ENCODE data around the gene SMCHD1. TPM values are rescaled to one million over a fixed set of nuclear protein-coding genes. Genes with fewer than 3 reads are reported as not detected.

SMCHD1 gene
- 45.5 and 46.3 TPM in 2 replicates for total RNA-seq (2014; rRNA removed; shearing (Covaris generic))
- 30.0 and 46.3 TPM in 2 replicates for polyA plus RNA-seq (2014; cell fraction: nucleus; rRNA removed)

DNA sequence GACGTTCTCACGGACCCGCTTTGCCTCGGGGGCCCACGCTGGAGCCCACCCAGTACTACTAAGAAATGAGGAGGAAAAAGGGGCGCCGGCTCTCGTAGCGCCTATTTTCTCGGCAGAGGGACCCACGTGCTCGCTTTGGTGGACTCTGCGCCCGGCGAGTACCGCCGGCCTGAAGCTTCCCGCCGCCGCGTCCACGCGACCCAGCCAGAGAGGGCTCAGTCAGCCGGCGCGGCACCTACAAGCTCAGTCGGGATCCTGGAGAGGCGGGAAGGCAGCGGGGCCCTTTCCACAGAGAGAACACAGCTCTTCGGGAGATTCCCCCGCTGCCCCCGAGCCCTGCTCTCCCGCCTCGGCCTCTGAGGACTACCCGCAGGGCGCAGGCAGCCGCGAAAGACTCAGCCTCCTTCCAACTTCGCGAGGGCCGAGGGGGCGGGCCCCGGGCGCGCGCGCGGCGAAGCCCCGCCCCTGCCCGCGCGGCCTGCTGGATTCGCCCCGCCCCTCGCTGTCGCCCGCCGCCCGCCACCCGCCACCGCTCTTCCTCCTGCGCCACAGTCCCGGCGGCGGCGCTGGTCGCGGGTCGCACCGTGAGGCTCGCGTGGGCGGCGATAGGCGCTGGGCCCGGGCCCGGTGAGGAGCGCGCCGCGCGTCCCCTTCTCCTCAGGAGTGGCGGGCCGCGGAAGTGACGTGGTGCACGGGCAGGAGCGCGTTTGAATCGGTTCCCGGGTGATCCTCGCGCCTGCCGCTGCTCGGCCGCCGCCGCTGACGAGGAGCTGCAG lies at the start of gene SMCHD1:
Gene SMCHD1 (plus strand): TSS at position 549 of the 776 bp plus-strand sequence. CDS start 350 bp downstream, outside the sequence.
- peak; percentile 70 for DNase-seq (ENCODE audit: extremely low read depth, low read depth)

DNA sequence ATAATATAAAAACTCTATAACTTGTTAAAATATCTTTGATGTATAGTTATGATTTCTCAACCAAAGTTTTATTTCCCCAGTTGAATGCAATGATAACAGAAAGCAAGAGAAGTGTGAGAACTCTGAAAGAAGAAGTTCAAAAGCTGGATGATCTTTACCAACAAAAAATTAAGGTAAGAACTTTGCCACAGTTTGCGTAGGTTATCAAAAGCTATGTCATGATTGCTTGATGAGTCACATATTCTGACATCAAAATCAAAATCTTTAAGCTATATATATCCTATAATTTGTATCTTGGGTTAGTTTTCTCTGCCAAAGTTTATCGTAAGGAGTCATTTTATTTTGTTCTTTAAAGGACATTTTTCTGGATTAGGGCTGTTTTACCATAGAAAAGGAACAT lies 49.2 kb upstream of the SMCHD1 start:
- DNase-seq (ENCODE audit: extremely low read depth, low read depth): no peak

DNA sequence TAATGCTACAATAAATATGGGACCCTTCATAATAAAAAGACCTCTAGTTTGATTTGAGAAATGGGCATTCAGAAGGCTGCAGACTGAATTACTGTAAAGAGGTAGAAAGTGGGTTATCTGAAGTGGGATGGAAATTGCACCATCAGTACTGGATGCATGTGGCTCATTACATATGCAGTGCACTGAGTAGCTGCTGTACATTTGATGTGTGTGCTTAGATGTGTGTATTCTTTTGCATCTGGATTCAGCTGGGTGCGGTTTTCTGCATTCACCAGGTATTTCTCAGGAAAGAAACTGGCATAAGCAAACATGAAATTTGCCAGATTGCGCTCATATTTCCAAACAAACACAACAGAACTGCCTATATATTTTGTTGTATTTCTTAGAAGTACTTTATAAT lies 45.9 kb upstream of the SMCHD1 start:
- DNase-seq (ENCODE audit: extremely low read depth, low read depth): no peak

DNA sequence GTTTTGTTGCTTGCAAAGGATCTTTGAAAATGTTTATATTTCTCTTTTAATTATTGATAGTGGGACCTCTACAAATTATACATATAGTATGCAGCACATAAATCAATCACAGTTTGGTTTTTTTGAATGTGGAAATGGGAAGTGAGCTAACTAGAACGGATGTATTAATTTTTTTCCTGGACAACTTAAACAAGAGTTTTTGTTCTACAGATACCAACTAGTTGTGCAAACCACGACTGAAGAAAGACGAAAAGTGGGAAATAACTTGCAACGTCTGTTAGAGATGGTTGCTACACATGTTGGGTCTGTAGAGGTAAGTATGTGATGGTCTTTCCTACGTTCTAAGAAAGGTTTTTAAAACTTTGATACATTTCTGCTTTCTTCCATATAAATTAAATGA lies 45.0 kb upstream of the SMCHD1 start:
- DNase-seq (ENCODE audit: extremely low read depth, low read depth): no peak

DNA sequence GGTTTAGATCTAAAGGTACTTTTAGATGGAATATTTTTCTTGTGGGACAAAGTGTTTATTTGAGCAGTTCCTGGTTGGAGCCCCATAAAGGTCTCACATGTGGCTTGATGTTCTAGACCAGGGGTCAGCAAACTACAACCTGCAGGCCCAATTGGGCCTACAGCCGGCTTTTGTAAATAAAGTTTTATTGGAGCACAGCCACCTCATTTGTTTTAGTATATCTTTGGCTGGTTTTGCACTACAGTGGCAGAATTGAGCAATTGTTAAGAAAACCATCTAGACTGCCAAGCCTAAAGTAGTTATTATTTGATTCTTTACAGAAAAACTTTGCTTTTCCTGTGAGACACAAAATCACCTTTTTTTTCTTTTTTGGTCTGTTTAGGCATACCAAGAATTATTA lies 42.5 kb upstream of the SMCHD1 start:
- no peak for DNase-seq (ENCODE audit: extremely low read depth, low read depth)

DNA sequence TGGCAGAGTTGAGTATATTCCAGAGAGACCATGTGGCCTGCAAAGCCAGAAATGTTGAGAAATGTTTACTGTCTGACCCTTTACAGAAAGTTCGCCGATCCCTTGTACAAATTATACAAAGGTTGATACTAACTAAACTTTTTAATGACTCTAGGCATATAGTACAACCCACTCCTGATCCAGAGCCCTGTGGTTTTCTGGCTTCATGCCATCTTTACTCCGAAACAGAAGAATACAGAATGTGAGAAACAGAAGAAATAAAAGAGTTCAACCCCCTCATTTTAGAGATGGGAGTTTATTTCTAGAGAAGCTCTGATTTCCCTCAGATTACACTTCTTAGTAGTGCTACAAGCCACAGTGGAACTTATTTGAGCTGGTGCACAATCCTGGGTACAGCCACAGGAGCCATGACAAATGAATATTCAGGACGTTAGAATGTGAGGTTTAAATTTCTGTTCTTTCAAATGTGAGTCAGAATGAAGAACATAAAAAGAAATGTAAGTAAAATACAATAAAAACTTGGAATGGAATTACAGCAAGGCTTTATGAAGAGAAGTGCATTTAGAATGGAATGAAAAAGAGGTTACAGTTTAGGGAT lies 38.0 kb upstream of the SMCHD1 start:
- no peak for DNase-seq (ENCODE audit: extremely low read depth, low read depth)

DNA sequence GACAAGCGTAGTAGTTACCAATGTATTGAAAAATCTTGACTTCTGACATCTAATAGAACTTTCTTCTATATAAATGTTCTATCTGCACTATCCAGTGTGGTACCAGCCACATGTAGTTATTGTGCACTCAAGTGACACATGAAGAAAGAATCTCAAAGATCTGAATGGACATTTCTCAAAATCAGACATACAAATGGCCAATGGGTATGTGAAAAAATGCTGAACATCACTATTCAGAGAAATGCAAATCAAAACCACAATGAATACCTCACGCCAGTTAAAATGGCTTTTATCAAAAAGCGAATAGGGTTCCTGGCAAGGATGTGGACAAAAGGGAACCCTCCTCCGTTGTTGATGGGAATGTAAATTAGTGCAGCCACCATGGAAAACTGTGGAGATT lies 37.5 kb upstream of the SMCHD1 start:
- no peak for DNase-seq (ENCODE audit: extremely low read depth, low read depth)

DNA sequence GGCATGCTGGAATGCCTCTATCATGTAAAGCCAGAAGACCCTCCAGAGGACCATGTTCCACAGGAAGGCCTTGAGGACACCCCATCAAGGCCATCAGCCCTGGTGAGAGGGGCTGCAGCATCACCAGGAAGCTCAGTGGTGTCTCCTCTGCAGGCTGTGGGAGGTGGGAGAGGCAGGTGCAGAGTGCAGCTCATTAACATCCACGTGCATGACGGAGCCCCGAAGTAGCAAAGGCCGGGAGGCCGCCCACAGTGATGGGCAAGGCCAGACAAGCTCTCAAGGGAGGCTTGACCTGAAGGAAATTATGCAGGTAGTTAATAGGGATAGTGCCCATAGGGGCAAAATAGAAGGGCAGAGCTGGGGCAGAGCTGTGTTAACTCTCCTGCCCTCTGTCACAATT lies 30.3 kb upstream of the SMCHD1 start:
- DNase-seq (ENCODE audit: extremely low read depth, low read depth): no peak

DNA sequence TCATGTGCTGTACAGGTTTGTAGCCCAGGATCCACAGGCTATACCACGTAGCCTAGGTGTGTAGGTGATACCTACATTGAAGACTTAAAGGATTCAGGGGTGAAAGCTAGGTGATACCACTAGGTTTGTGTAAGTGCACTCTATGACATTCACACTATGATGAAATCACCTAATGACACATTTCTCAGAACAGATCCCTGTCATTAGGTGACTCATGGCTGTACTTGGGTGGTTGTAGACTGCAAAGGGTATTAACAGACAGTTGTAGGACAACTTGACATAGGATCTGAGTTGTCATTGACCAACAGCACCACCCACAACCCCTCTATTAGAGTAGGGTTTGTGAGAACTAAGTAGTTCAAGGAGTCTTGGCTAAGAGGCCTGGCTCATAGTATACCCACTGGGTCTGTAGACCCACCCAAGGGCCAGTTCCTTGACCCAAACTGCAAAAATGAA lies 27.7 kb upstream of the SMCHD1 start:
- no peak for DNase-seq (ENCODE audit: extremely low read depth, low read depth)

DNA sequence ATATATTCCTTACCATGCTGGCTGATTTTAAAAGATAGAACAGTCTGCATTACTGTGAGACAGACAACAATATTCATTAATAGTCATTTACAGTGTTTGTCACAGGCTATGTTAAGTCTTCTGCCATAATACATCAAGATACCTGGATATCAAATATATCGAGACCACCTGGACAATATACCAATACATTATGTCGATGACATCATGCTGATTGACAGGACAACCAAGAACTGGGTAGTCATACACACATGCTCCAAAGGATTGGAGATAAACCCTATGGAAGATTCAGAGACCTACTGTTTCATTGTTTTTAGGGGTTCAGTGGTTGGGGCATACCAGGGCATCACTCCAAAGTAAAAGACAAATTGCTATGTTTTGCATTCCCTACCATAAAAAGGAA lies 26.5 kb upstream of the SMCHD1 start:
- no peak for DNase-seq (ENCODE audit: extremely low read depth, low read depth)

DNA sequence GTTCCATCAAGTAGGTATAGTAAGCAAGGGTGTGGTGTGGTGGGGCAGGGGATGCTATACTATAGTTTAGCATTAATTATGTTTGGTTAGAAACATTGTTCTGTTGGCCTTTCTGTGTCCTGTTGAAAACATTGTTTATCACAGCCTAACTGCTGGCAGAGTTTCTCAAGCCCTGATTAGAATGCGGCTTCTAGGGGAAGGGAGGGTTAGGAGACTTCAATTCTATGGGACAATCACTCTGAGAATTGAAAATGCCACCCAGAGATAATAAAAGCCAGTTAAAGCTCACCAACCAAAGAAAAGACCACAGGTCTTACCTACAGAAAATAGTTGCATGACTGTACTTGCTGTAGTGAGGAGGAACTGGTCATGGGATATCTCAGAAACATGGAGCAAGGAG lies 19.9 kb upstream of the SMCHD1 start:
- no peak for DNase-seq (ENCODE audit: extremely low read depth, low read depth)

DNA sequence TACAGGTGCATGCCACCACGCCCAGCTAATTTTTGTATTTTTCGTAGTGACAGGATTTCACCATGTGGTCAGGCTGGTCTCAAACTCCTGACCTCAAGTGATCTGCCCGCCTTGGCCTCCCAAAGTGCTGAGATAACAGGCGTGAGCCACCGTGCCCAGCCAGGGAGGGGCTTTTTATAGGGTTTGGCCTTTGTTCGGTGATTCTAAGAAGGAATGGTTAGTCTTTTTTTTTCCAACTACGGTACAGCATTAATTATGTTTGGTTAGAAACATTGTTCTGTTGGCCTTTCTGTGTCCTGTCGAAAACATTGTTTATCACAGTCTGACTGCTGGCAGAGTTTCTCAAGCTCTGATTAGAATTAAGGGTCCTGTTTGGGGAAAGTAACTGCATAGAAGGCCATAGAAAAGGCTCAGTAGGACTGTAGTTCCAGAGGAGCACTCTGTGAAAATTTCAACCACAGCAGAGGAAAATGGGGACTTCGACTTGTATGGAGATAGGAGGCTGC lies 19.3 kb upstream of the SMCHD1 start:
- no peak for DNase-seq (ENCODE audit: extremely low read depth, low read depth)

DNA sequence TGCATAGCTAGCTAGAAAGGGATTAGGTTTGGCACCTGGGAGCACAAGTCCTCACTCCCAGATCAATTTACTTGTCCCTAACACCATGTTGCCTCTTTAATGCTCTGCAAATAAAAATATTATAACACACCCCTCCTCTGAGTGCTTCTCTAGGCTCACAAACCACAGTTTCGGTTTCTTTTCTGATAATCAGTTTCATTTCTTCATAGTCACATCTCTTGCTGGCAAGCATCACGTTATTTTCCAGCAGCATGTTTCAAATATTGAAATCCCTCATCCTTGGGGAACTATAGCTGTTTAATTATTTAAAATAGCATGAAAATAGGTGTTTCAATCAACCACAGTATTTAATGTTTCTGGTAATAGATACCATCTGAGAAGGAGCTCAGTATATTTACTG lies 13.9 kb upstream of the SMCHD1 start:
- DNase-seq (ENCODE audit: extremely low read depth, low read depth): no peak

DNA sequence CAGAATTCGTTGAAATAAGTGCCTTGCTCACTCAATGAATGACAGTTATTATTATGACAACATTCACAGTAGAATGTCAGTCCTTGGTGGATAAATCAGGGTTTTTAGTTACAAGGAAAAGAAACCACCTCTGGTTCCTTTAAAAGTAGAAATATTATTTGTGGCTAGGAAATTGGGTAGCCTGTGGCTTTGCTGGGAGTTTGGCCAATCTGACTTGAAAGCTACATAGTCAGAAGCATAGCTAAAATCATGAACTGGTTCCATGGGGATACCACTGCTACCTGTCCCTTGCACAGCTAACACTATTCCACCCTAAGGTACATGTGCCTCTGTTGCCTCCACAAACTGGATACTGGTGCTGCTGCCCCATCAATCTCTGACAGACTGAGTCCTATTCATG lies 12.8 kb upstream of the SMCHD1 start:
- no peak for DNase-seq (ENCODE audit: extremely low read depth, low read depth)

DNA sequence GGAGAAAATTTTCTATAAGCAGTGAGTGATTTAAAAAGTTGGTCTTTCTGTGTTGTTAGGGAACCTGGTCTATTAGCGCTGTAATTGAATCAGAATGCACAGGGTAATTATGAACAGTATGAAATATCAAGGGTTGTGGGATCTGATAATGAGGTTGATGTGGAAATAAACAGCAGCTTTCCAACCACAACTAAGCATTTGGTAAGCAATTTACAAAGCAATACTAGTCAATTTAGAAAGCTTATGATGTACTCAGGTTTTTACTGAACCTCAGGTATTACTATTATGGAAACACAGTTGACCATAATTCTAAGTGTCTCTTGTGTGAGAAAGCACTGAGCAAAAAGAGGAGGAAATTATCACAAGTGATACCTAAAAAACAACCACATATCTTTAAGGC lies 11.0 kb upstream of the SMCHD1 start:
- DNase-seq (ENCODE audit: extremely low read depth, low read depth): no peak

DNA sequence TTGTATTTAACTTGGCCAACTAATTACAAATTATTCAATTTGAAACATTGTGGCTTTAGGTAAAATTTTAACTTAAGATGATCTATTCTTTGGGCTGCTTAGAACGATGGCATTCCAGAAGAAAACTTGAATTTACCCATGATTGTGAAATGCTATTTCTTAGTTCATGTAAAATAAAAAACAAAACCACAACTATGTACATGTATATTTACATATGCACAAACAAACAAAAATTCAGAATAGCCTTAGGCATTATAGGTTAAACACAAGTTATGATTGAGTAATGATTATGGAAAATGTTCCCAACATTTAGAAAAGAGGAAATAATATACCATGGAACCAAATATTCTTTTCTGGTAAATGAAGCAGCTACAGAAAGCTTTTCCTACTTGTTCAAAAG lies 3.5 kb upstream of the SMCHD1 start:
- no peak for DNase-seq (ENCODE audit: extremely low read depth, low read depth)

DNA sequence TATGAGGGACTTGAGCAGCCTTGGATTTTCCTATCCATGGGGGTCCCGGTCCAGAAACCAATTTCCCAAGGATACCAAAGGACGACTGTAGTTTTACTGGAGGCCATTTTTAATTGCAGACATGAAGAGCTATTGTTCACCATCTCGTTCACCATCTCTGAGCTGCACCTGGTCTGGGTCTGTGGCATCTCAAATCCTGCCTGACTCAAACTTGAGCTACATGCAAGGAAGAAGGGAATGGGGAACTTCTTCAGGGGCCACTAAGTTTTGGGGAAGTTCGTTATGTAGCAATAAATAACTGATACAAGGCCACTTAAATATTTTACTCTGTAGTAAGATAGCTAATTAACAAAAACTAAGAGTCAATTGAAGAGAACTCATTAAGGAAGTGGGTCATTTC lies 2.1 kb upstream of the SMCHD1 start:
- DNase-seq (ENCODE audit: extremely low read depth, low read depth): no peak

DNA sequence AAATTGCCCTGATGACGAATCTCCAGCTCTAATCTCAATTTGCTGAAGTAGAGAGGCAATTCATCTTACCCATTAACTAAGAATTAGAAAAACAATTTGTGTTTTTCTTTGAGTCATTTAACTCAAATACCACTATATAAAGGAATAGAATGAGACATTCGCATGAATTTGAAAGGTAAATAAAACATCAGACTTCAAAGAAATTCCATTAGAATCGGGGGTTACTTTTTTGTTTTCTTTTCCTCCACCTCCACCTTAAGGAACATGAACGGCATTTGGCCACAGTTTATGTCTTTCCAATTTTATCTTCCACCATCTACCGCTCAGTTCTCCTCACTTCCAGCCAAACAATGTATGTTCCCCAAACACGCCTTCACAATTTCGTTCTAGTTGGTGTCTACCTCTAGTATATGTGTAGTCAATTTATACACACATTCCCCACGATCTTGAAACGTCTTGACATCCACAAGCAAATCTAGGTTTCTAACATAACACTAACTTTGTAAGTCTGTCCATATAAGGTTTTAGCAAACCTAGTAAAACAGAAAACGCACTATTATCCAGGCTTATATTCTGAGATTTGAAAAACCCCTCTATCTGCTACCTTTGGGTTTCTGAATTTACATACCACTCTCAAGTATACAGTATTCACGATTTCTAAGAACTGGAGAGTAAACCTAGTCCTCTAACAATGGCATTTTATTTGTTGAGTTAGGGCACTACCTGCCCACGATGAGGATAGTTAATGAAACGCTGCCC lies 1.2 kb upstream of the SMCHD1 start:
- DNase-seq (ENCODE audit: extremely low read depth, low read depth): no peak

DNA sequence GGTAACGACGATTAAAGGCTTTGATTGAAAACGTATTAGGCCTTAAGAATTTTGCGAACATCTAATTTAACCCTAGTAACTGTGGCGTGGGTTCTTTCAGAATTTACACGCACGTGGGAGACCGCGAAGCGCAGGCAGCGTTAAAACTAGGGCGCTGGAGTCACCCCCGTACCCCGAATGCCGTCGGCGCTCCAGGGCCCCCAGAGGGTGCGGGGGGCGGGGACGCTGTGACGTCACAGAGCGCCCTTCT lies 673 bp upstream of the SMCHD1 start:
- DNase-seq (ENCODE audit: extremely low read depth, low read depth): no peak

DNA sequence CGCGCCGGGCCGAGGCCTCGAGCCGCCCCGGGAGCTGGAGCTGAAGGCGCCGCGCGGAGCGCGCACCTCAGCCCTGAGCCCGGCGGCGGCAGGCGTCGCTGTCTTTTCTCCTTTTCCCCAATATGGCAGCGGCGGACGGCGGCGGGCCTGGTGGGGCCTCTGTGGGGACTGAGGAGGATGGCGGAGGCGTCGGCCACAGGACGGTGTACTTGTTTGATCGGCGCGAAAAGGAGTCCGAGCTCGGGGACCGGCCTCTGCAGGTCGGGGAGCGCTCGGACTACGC lies 369 bp downstream of the SMCHD1 start:
- no peak for DNase-seq (ENCODE audit: extremely low read depth, low read depth)

DNA sequence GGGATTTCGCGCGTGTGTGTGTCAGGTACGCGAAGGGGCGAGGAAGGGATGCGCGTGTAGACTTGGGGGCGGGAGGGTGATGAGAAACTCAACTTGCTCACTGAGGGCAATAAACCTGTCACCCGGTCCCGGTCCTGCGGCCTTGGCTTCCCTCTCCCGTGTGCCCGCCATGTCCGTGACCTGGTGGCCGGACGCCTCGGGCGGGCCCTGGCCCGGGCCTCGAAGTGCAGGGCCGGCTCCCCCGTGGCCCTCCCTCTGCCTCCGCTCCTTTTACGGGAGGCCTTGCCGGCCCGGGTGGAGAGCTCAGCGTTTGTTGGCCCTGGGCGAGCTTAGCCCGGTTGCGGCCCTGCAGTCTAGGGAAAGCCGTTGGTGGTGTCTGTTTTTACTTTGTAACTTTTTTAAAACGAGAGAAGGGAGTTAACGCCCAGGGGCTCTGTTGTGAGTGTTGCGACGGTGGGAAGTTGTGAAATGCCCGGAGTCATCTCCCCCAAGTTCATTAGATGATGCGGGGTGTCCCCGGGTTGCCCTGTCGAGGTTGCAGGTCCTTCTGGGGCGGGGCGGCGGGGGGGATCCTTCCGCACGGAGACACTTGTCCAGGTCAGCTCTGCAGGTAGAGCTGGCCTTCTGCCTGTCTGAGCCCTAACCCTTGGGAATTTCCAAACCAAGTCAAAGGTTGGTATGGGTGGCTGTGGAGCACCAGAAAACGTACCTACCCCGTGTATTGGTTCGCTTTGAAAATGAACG lies 883 bp downstream of the SMCHD1 start:
- no peak for DNase-seq (ENCODE audit: extremely low read depth, low read depth)
